GM18511 (cell line): ENCODE data around the gene TMUB2.
"Not testable (repeated sequence)": the region's sequence is repeated elsewhere in the genome, so short reads cannot be mapped to it uniquely, and the experiment has no call there.

ENCODE experiments used
- ATAC-seq: cut with Tn5 transposase; IDR thresholded peaks from one replicate; pipeline ENCODE4 v1.9.1; 2021; ENCODE audit warnings: mild to moderate bottlenecking, moderate library complexity; ENCODE audit not compliant: unreplicated experiment

Gene TMUB2

GRCh38 chr17:44218344-44219107, 31.8 kb downstream of the TMUB2 start:
- peak; percentile 33 for ATAC-seq

- peak; percentile 37 for ATAC-seq
Measured at GRCh38 chr17:44219108-44219615, 32.4 kb downstream of the TMUB2 start.

DNA sequence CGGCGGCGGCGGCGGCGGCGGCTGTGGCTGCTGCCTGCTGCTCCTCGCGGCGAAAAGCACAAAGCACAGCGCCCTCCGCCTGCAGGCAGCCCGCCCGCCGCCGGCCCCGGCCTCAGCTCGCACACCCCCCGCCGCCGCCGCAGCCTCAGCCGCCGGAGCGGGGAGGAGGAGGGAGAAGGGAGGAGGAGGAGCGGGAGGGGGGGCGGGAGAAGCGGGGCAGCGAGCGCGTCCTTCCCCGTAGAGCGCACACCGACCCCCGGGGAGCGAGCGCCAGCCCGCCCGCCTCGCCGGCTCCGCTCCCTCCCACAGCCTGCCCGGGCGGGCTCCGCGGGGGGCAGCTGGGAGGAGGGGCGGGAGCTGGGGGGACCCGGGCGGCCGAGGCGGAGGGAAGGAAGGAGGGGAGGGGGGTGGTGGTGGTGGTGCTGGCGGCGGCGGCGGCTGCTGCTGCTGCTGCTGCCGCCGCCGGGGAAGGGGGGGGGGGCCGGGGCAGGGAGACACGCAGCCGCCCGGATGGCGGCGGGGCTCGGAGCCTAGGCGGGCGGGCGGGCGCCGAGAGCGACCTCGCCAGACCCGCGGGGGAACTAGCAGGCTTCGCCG, 32.9 kb downstream of the TMUB2 start, which contains the start of gene UBTF:
Gene UBTF, minus strand, starts transcription at position 60 of the 597 bp plus-strand sequence. CDS start 1,446 bp downstream, outside the sequence.
- peak; percentile 10 for ATAC-seq

- ATAC-seq: no peak
Measured at GRCh38 chr17:44220213-44221083, 33.7 kb downstream of the TMUB2 start.

DNA sequence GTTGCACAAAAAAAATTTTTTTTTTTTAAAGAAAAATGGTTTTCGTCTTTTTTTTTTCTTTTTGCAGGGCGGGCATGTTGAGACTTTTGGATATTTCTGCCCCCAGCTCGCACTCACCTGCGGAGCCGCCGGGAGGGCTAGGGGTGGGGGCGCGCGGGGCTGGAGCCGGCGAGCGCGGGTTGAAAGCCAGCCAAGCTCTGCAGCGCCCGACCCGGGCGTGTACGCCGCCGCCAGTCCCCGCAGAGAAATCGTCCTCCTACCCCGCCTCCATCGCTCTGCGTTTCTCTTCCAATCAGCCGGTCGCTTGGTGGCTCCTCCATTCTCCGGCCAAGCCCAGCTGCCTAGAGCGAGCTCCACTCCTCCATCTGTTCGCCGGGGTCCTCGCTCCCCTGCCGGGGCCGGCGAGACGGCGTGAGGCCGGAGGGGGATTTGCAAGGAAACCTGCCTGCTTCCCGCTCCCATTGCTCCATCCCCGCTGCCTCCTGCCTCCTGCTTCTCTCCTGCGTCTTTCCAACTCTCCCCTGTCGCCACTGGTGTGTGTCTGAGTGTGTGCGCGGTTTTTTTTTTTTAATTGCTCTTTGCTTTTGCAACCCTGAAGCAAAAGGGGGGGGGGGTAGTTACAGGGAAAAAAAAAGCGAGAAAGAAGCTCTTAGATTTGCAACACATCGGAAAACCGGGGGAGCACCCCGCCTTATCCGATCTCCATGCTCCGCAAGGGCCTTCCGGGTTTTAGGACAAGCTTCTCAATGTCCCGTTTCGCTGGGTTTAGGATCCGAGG, 34.5 kb downstream of the TMUB2 start:
- ATAC-seq: no peak

DNA sequence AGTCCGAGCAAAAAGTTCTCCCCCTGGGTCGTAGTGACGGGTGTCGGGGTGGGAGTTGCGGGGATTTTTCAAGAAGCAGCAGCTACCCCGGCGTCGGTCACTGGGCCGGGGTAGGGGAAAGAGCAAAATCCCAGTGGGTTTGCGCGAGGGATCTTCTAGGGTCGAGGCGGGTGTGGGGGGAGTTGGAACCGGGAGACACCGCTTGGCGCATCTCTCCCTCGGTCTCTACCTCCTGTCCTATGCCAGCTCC, 35.0 kb downstream of the TMUB2 start:
- ATAC-seq: no peak

GRCh38 chr17:44222112-44222869, 35.5 kb downstream of the TMUB2 start:
- ATAC-seq: no peak

GRCh38 chr17:44223541-44224071, 36.8 kb downstream of the TMUB2 start:
- no peak for ATAC-seq

- ATAC-seq: no peak
Measured at GRCh38 chr17:44229090-44229489, 42.3 kb downstream of the TMUB2 start.

DNA sequence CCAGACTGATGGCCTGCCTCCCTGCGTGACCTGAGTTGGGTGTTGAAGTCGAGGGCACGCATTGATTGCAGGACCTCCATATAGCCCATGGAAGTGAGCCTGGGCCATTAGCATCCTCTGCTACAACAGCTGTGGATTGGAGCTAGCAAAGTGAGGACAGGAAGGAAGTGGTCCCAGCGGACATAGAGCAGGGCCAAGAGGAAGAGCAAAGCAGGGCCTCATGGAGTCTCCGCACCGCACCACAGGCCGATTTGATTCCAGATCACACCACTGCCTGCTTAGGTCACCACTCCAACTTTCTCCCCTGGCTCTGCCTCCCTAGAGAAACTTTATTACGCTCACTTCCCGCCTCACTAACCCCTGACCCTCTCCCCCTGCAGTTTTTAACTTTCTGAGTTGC, 43.4 kb downstream of the TMUB2 start:
- no peak for ATAC-seq

GRCh38 chr17:44232061-44232460, 45.3 kb downstream of the TMUB2 start:
- ATAC-seq: no peak

DNA sequence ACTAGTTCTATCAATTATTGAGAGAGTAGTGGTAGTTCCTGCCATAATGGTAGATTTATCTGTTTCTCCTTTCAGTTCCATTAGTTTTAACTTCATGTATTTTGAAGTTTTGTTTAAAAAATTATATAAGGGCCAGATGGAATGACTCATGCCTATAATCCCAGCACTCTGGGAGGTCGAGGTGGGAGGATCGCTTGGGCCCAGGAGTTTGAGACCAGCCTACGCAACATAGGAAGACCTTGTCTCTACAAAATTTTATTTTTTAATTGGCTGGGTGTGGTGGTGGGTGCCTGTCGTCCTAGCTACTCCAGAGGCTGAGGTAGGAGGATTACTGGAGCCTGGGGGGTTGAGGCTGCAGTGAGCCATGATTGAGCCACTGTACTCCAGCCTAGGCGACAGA, 46.8 kb downstream of the TMUB2 start:
- ATAC-seq: no peak

DNA sequence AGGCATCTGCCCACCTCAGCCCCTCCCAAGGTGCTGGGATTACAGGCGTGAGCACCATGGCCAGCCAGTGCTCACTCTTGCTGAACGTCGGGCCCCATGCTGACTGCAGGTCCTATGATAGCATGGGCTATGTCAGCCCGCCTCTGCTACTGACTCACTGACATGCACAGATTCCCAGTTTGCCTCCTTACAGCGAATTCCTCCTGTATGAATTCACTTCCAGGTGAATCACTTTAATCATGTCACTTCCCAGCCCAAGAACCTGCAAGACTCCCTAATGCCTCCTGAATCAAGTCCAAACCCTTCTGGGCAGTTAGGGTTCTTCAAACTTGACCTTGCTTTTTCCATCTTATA, 48.8 kb downstream of the TMUB2 start:
- ATAC-seq: no peak

DNA sequence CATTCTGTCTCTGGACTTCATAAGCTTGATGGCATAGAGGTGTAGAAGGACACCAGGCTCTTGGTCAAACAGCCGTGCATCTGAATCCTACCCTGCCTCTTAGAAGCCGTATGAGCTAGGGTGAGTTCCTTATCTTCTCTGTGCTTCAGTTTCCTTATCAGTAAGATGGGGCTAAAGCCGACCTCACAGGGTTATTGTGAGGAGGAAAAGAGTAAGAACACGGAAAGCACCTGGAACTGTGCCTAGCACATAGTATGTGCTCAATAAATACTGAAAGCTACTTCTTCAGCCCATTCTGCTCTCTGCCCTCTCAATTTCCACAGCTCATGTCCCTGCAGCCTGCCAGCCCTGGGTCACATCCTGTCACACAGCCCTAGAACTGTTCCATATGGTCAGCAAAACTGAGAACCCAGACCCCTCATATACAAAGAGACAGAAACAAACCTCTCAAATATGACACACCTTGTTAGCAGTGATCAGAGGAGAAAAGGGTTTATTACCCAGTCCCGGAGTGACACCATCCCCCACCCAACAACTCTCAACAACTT, 49.7 kb downstream of the TMUB2 start:
- no peak for ATAC-seq

- not testable (repeated sequence) for ATAC-seq
Measured at GRCh38 chr17:44237886-44238285, 51.1 kb downstream of the TMUB2 start.

DNA sequence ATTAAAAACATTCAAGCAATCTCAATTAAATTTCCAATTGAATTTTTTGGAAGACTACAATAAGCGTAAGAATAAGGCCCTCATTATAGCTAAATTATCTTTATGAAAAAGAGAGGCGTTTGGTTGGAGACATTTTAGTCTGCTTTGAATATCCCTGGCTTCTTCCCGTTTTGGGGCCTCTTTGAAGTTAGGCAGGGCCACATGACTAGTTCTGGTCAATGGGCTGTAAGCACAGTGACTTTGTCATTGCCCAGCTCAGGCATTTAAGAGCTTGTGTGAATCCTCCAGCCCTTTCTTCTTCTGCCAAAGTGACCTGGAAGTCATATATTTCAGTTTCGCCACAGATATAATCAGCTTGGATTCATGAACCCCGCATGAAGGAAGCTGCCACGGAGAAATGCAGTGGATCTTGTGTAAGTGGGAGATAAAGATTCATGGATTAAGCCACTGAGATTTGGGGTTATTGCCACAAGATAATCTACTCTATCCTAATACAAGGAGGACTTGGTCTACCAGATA, 54.4 kb downstream of the TMUB2 start:
- no peak for ATAC-seq
